A549 (cell line): ENCODE results near the gene PCBP3. TPM values are rescaled to one million over a fixed set of nuclear protein-coding genes. Genes with fewer than 3 reads are reported as not detected.

Experiments
- ATAC-seq, 2 experiments: fragments of 200-7000 bp in 1 of 2; fragments of >200 bp in 1 of 2; cut with Nextera tagmentation in 1 of 2; cut with Tn5 transposase in 1 of 2; 3 replicates each; pipeline versions ENCODE4 v1.8.0 to v1.9.1; 2018 to 2020; ENCODE audit warnings: mild to moderate bottlenecking in 1 of 2, moderate library complexity in 1 of 2
- CTCF ChIA-PET: fragments of 300-600 bp; sonication (Branson Sonifier 250); formaldehyde crosslinking; extraction: SDS; loops from one replicate; lab custom pipeline; 2021; ENCODE audit warnings: antibody characterized with exemption, inconsistent platforms; lab: Yijun Ruan, JAX
- POLR2A ChIA-PET: fragments of 350-600 bp; formaldehyde crosslinking; extraction: SDS; loops from one replicate; lab custom pipeline; 2021; ENCODE audit warnings: antibody characterized with exemption, inconsistent platforms; lab: Yijun Ruan, JAX
- DNase-seq, 2 experiments: peaks; one replicate each; pipeline versions ENCODE4 v3.0.0 to v3.0.0-alpha.2; 2011 to 2016; ENCODE audit warnings: low read depth in 1 of 2, low spot score in 1 of 2
- FAIRE-seq: peaks from 2 replicates; lab custom pipeline; 2011; peaks lifted over from hg19 to GRCh38; lab: Jason Lieb, UNC
- H3K27ac ChIP-seq, 2 experiments: fragments of >200 bp; sonication (Bioruptor Twin); formaldehyde crosslinking; 3 replicates each; pipeline ENCODE4 v1.5.1; 2016 to 2017
- H3K4me1 ChIP-seq: fragments of >200 bp; sonication (Bioruptor Twin); formaldehyde crosslinking; 3 replicates; pipeline ENCODE4 v1.6.1; 2016
- H3K4me2 ChIP-seq: fragments of >200 bp; sonication (Bioruptor Twin); formaldehyde crosslinking; 3 replicates; pipeline ENCODE4 v1.6.1; 2016
- H3K4me3 ChIP-seq: fragments of >200 bp; sonication (Bioruptor Twin); formaldehyde crosslinking; 3 replicates; pipeline ENCODE4 v1.5.1; 2016
- H3K9me3 ChIP-seq: fragments of >200 bp; sonication (Bioruptor Twin); formaldehyde crosslinking; 3 replicates; pipeline ENCODE4 v1.6.1; 2016
- BHLHE40 ChIP-seq: IDR thresholded peaks from 2 replicates; pipeline ENCODE4 v1.6.1; 2012; ENCODE audit warnings: low read depth, low read length, inconsistent platforms
- CHD2 ChIP-seq: fragments of 150-350 bp; IDR thresholded peaks from 2 replicates; pipeline ENCODE4 v1.6.1; 2014; ENCODE audit warnings: low read length; ENCODE audit not compliant: partially characterized antibody
- CHD4 ChIP-seq: fragments of 200-600 bp; sonication (generic); IDR thresholded peaks from 2 replicates; pipeline ENCODE4 v1.6.1; 2016; ENCODE audit warnings: antibody characterized with exemption, mild to moderate bottlenecking, borderline replicate concordance
- CTCF ChIP-seq: fragments of >200 bp; sonication (Bioruptor Twin); formaldehyde crosslinking; IDR thresholded peaks from 3 replicates; pipeline ENCODE4 v1.5.1; 2016
- EHF ChIP-seq: fragments of 250-450 bp; sonication (Bioruptor Pico); IDR thresholded peaks from 2 replicates; pipeline ENCODE4 v1.5.0; 2020; ENCODE audit warnings: mild to moderate bottlenecking
- EP300 ChIP-seq, 2 experiments: fragments of >200 bp; sonication (Bioruptor Twin); formaldehyde crosslinking; IDR thresholded peaks; 2 replicates in 1 of 2; 3 replicates in 1 of 2; pipeline ENCODE4 v1.6.1; 2016 to 2017
- ESRRA ChIP-seq: fragments of 150-350 bp; IDR thresholded peaks from 2 replicates; pipeline ENCODE4 v1.6.1; 2014; ENCODE audit warnings: mild to moderate bottlenecking, low read length, borderline replicate concordance
- FOSB ChIP-seq: fragments of 250-450 bp; sonication (Bioruptor Pico); IDR thresholded peaks from 2 replicates; pipeline ENCODE4 v1.5.0; 2020; ENCODE audit warnings: mild to moderate bottlenecking, moderate library complexity
- FOXS1 ChIP-seq: fragments of 250-450 bp; sonication (Bioruptor Pico); IDR thresholded peaks from 2 replicates; pipeline ENCODE4 v1.5.0; 2020; ENCODE audit warnings: mild to moderate bottlenecking, moderate library complexity
- HOXA7 ChIP-seq: fragments of 250-450 bp; sonication (Bioruptor Pico); IDR thresholded peaks from 2 replicates; pipeline ENCODE4 v1.5.0; 2020; ENCODE audit warnings: mild to moderate bottlenecking, moderate library complexity
- JUNB ChIP-seq: fragments of >200 bp; sonication (Bioruptor Twin); formaldehyde crosslinking; IDR thresholded peaks from 2 replicates; pipeline ENCODE4 v1.6.1; 2016
- KDM1A ChIP-seq: fragments of 200-600 bp; sonication (generic); IDR thresholded peaks from 2 replicates; pipeline ENCODE4 v1.6.1; 2016; ENCODE audit warnings: low read depth, mild to moderate bottlenecking
- KDM5A ChIP-seq: fragments of 200-600 bp; sonication (generic); IDR thresholded peaks from 2 replicates; pipeline ENCODE4 v1.6.1; 2016; ENCODE audit warnings: antibody characterized with exemption, mild to moderate bottlenecking
- MAX ChIP-seq: IDR thresholded peaks from 2 replicates; pipeline ENCODE4 v1.6.1; 2012
- MAZ ChIP-seq: fragments of 150-350 bp; IDR thresholded peaks from 2 replicates; pipeline ENCODE4 v1.6.1; 2014; ENCODE audit warnings: antibody characterized with exemption, low read depth, low read length, borderline replicate concordance
- MYC ChIP-seq: IDR thresholded peaks from 2 replicates; pipeline ENCODE4 v1.6.1; 2012; ENCODE audit warnings: mild to moderate bottlenecking, inconsistent platforms, low read length, improper control_type of control experiment, borderline replicate concordance
- NPAS2 ChIP-seq: fragments of 250-450 bp; sonication (Bioruptor Pico); IDR thresholded peaks from 2 replicates; pipeline ENCODE4 v1.8.0; 2022; ENCODE audit warnings: mild to moderate bottlenecking, moderate library complexity, borderline replicate concordance
- NR3C1 ChIP-seq: fragments of >200 bp; sonication (Bioruptor Twin); formaldehyde crosslinking; IDR thresholded peaks from 3 replicates; pipeline ENCODE4 v1.6.1; 2017
- POLR2AphosphoS2 ChIP-seq: conservative IDR thresholded peaks from 2 replicates; pipeline ENCODE4 v1.6.1; 2012; ENCODE audit warnings: low read length, improper control_type of control experiment, inconsistent platforms
- RAD21 ChIP-seq, 2 experiments: fragments of >200 bp in 1 of 2; sonication (Bioruptor Twin) in 1 of 2; formaldehyde crosslinking in 1 of 2; IDR thresholded peaks in 1 of 2; conservative IDR thresholded peaks in 1 of 2; 2 replicates in 1 of 2; 3 replicates in 1 of 2; pipeline ENCODE4 v1.6.1; 2012 to 2018; ENCODE audit warnings: inconsistent platforms in 1 of 2
- RARB ChIP-seq: fragments of 250-450 bp; sonication (Bioruptor Pico); IDR thresholded peaks from 2 replicates; pipeline ENCODE4 v1.8.0; 2021; ENCODE audit warnings: mild to moderate bottlenecking, moderate library complexity
- RNF2 ChIP-seq: fragments of 200-600 bp; sonication (generic); IDR thresholded peaks from 2 replicates; pipeline ENCODE4 v1.6.1; 2016; ENCODE audit warnings: low read depth, mild to moderate bottlenecking, antibody characterized with exemption, moderate library complexity, borderline replicate concordance
- SMC3 ChIP-seq: fragments of >200 bp; sonication (Bioruptor Twin); formaldehyde crosslinking; IDR thresholded peaks from 3 replicates; pipeline ENCODE4 v1.6.1; 2018; ENCODE audit warnings: inconsistent platforms
- SREBF2 ChIP-seq: fragments of 450-650 bp; IDR thresholded peaks from 2 replicates; pipeline ENCODE4 v1.6.1; 2014; ENCODE audit warnings: mild to moderate bottlenecking, moderate library complexity
- TFCP2L1 ChIP-seq: fragments of 250-450 bp; sonication (Bioruptor Pico); IDR thresholded peaks from 2 replicates; pipeline ENCODE4 v1.5.0; 2021; ENCODE audit warnings: mild to moderate bottlenecking
- TP53 ChIP-seq: fragments of 250-450 bp; sonication (Bioruptor Pico); IDR thresholded peaks from 2 replicates; pipeline ENCODE4 v1.5.0; 2021; ENCODE audit warnings: mild to moderate bottlenecking, moderate library complexity
- ZC3H11A ChIP-seq: fragments of 450-650 bp; IDR thresholded peaks from 2 replicates; pipeline ENCODE4 v1.6.1; 2014; ENCODE audit warnings: antibody characterized with exemption, mild to moderate bottlenecking
- WGBS: methylation state at CpG from one replicate; pipeline ENCODE4 v1.1.6; 2017; ENCODE audit errors: missing lambda C conversion rate; 5-methylcytosine and 5-hydroxymethylcytosine counted together
- polyA plus RNA-seq, 4 experiments: library from polyadenylated mRNA; depleted of rRNA in 3 of 4; stranded (reverse); fragments of >200 nt; fragmentation: RNase III in 1 of 4; extraction: RNeasy Plus Mini Kit Qiagen cat#74134 plus additional on column Dnase treatment in 1 of 4; gene quantifications; 2 replicates in 3 of 4; 3 replicates in 1 of 4; pipeline ENCODE4 v1.2.3, GENCODE V29; 2011 to 2017
- TF ChIP-seq, protein P1 (sequence below): fragments of 450-650 bp; IDR thresholded peaks from 2 replicates; pipeline ENCODE4 v1.6.1; 2014; ENCODE audit warnings: antibody characterized with exemption
- TF ChIP-seq, protein P2 (sequence below): fragments of 250-450 bp; sonication (Bioruptor Pico); IDR thresholded peaks from 2 replicates; pipeline ENCODE4 v1.5.0; 2021; ENCODE audit warnings: mild to moderate bottlenecking, moderate library complexity, borderline replicate concordance

PCBP3 gene
- polyA plus RNA-seq, 2 of the 4 experiments (the other 2 are of a cell fraction), result 0.30 to 0.34 TPM

- WGBS, result 73% methylated on average over 20 of the region's 24 CpGs
- ChIA-PET CTCF (interaction anchor here (1.0 to 3.7 kb wide), 3 partner anchors 11 to 278 kb away, joined by 3 to 16 read pairs (median 3); no protein-coding TSS in a partner anchor), POLR2A (no interaction called here)
- FAIRE-seq, result no peak
- ATAC-seq, result no peak
- no peaks in the 10 kb centered on the region for H3K9me3 ChIP-seq
- TF ChIP-seq ESRRA (no peak), FOXS1 (CRISPR knock-in tag) (no peak), MYC (no peak), EHF (no peak), TFCP2L1 (CRISPR knock-in tag) (no peak), BHLHE40 (no peak), SMC3 (no peak), RNF2 (no peak), TP53 (CRISPR knock-in tag) (no peak), HOXA7 (CRISPR knock-in tag) (no peak), EP300 (IDR thresholded peaks at IDR 0.05) (no peak), RAD21 (conservative IDR thresholded peaks at IDR 0.05 in 1 of 2, IDR thresholded peaks at IDR 0.05 in 1 of 2) (no peak), CHD2 (no peak), KDM5A (no peak), NR3C1 (no peak)
- DNase-seq, result no peak
- H3K4me3 ChIP-seq, result no peak overlapping the region
- H3K4me2 ChIP-seq, result no peak overlapping the region
- no peak overlapping the region for H3K27ac ChIP-seq
- H3K4me1 ChIP-seq, result no peaks in the 10 kb centered on the region
Measured at GRCh38 chr21:45834026-45834715, 190.6 kb downstream of the PCBP3 start.

GRCh38 chr21:45834821-45835293, 191.3 kb downstream of the PCBP3 start:
- WGBS, result 90% methylated on average over 6 of the region's 24 CpGs
- no peak overlapping the region for H3K4me2 ChIP-seq
- ATAC-seq (no peak), FAIRE-seq (no peak), DNase-seq (no peak)
- ChIA-PET POLR2A (no interaction called here), CTCF (interaction anchor here (1.0 to 3.7 kb wide), 3 partner anchors 14 to 279 kb away, joined by 3 to 16 read pairs (median 3); no protein-coding TSS in a partner anchor)
- TF ChIP-seq KDM5A (no peak), MAZ (no peak), JUNB (no peak), NPAS2 (CRISPR knock-in tag) (no peak), KDM1A (no peak), FOSB (CRISPR knock-in tag) (no peak), CHD4 (no peak), TFCP2L1 (CRISPR knock-in tag) (no peak), RARB (CRISPR knock-in tag) (no peak), ZC3H11A (no peak), CTCF (no peak), POLR2AphosphoS2 (no peak), SREBF2 (no peak), MAX (no peak), BHLHE40 (no peak)
- TF ChIP-seq, protein P1, sequence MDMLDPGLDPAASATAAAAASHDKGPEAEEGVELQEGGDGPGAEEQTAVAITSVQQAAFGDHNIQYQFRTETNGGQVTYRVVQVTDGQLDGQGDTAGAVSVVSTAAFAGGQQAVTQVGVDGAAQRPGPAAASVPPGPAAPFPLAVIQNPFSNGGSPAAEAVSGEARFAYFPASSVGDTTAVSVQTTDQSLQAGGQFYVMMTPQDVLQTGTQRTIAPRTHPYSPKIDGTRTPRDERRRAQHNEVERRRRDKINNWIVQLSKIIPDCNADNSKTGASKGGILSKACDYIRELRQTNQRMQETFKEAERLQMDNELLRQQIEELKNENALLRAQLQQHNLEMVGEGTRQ, result no peak
- TF ChIP-seq, protein P2, sequence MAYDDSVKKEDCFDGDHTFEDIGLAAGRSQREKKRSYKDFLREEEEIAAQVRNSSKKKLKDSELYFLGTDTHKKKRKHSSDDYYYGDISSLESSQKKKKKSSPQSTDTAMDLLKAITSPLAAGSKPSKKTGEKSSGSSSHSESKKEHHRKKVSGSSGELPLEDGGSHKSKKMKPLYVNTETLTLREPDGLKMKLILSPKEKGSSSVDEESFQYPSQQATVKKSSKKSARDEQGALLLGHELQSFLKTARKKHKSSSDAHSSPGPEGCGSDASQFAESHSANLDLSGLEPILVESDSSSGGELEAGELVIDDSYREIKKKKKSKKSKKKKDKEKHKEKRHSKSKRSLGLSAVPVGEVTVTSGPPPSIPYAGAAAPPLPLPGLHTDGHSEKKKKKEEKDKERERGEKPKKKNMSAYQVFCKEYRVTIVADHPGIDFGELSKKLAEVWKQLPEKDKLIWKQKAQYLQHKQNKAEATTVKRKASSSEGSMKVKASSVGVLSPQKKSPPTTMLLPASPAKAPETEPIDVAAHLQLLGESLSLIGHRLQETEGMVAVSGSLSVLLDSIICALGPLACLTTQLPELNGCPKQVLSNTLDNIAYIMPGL, result no peak
- no peaks in the 10 kb centered on the region for H3K4me1 ChIP-seq
- no peak overlapping the region for H3K27ac ChIP-seq
- H3K4me3 ChIP-seq, result no peak overlapping the region
- no peaks in the 10 kb centered on the region for H3K9me3 ChIP-seq
